ENCODE data around the gene LYRM4.

GRCh38 chr6:5090603-5091002, 170.1 kb downstream of the LYRM4 start:
- no peak for TF ChIP-seq POLR2A (IDR thresholded peaks at IDR 0.05)
- no peak for TF ChIP-seq POLR2AphosphoS5 (IDR thresholded peaks at IDR 0.05; ENCODE audit: insufficient read depth in 1 of 2, low read depth in 1 of 2)
